Measurements from ENCODE around the gene OTUD5. TPM values are rescaled to one million over a fixed set of nuclear protein-coding genes. Genes with fewer than 3 reads are reported as not detected.

Gene OTUD5
- polyA plus RNA-seq, 2 of the 4 experiments (the other 2 are of a cell fraction): 45.9 to 57.7 TPM

GRCh38 chrX:48891402-48892288, 65.8 kb downstream of the OTUD5 start (continued):
- TF ChIP-seq CTCF (IDR thresholded peaks at IDR 0.05) (peak; percentile 43), FOXS1 (CRISPR knock-in tag; IDR thresholded peaks at IDR 0.05) (no peak), POLR2A (IDR thresholded peaks at IDR 0.05; ENCODE audit: low read length) (peak; percentile 45), HOXB5 (CRISPR knock-in tag; IDR thresholded peaks at IDR 0.05) (no peak), ELK1 (IDR thresholded peaks at IDR 0.05; ENCODE audit: low read depth, low read length) (no peak), RAD21 (conservative IDR thresholded peaks at IDR 0.05 in 1 of 2, IDR thresholded peaks at IDR 0.05 in 1 of 2) (peak; percentile 50 to 59), EP300 (IDR thresholded peaks at IDR 0.05) (no peak), HOXA7 (CRISPR knock-in tag; IDR thresholded peaks at IDR 0.05) (no peak), KDM1A (IDR thresholded peaks at IDR 0.05; ENCODE audit: low read depth) (no peak), ZFP36 (IDR thresholded peaks at IDR 0.05; ENCODE audit: borderline replicate concordance, partially characterized antibody) (no peak), REST (IDR thresholded peaks at IDR 0.05) (no peak), USF2 (IDR thresholded peaks at IDR 0.05) (no peak), POLR2AphosphoS2 (conservative IDR thresholded peaks at IDR 0.05; ENCODE audit: low read length) (no peak), ZC3H11A (IDR thresholded peaks at IDR 0.05) (no peak), MAZ (IDR thresholded peaks at IDR 0.05; ENCODE audit: borderline replicate concordance, low read depth, low read length) (no peak), MAFK (IDR thresholded peaks at IDR 0.05; ENCODE audit: partially characterized antibody) (no peak), PBX3 (IDR thresholded peaks at IDR 0.05) (no peak), EHF (CRISPR knock-in tag; IDR thresholded peaks at IDR 0.05) (no peak), ZNF302 (CRISPR knock-in tag; IDR thresholded peaks at IDR 0.05) (no peak), TFCP2L1 (CRISPR knock-in tag; IDR thresholded peaks at IDR 0.05) (no peak), E2F6 (IDR thresholded peaks at IDR 0.05; ENCODE audit: borderline replicate concordance, low read depth) (0 out of 2 replicates have a peak, but pooled peaks have one; percentile 53), ATOH8 (CRISPR knock-in tag; IDR thresholded peaks at IDR 0.05; ENCODE audit: low read depth) (no peak), HES2 (IDR thresholded peaks at IDR 0.05) (no peak), SMC3 (IDR thresholded peaks at IDR 0.05) (peak; percentile 28; the same call in 2 of the 3 replicates), CHD2 (IDR thresholded peaks at IDR 0.05; ENCODE audit: low read length, partially characterized antibody) (no peak), NFE2L2 (conservative IDR thresholded peaks at IDR 0.05; ENCODE audit: low read length) (no peak), JUN (IDR thresholded peaks at IDR 0.05) (peak; percentile 51 to 73; a peak in 2 of 5 replicates), KDM5A (IDR thresholded peaks at IDR 0.05) (no peak), CEBPB (IDR thresholded peaks at IDR 0.05) (no peak), PHF8 (IDR thresholded peaks at IDR 0.05; ENCODE audit: borderline replicate concordance, low read depth) (peak; percentile 47; the same call in 1 of the 2 replicates), TP53 (CRISPR knock-in tag; IDR thresholded peaks at IDR 0.05) (no peak), MYC (IDR thresholded peaks at IDR 0.05; ENCODE audit: borderline replicate concordance, low read length) (no peak)

Data from A549 (cell line).